NB4 (cell line): ENCODE measurements around the gene LCN15.
A peak's percentile ranks its signal among the peaks of the same experiment; 100 is the strongest.

ENCODE experiments used
- CTCF ChIP-seq: IDR thresholded peaks from one replicate; pipeline ENCODE4 v1.5.1; 2012; ENCODE audit warnings: low read depth, low read length
- MYC ChIP-seq: IDR thresholded peaks from 2 replicates; pipeline ENCODE4 v1.6.1; 2011; ENCODE audit warnings: low read depth, low read length
- POLR2A ChIP-seq: IDR thresholded peaks from 2 replicates; pipeline ENCODE4 v1.6.1; 2011; ENCODE audit warnings: mild to moderate bottlenecking; ENCODE audit not compliant: insufficient read length; ENCODE audit errors: extremely low read depth

- TF ChIP-seq CTCF (no peak), POLR2A (peak; percentile 81), MYC (0 out of 2 replicates have a peak, but pooled peaks have one; percentile 21)
Measured at GRCh38 chr9:136790640-136791515, 26.6 kb upstream of the LCN15 start, which contains the start of gene TMEM141.
